H1 (cell line): ENCODE measurements around the gene GPR18. TPM values are rescaled to one million over a fixed set of nuclear protein-coding genes. Genes with fewer than 3 reads are reported as not detected.

Source experiments
- CTCF ChIA-PET: fragments of 300-600 bp; sonication (Branson Sonifier 250); formaldehyde crosslinking; loops from one replicate; lab custom pipeline; 2021; ENCODE audit not compliant: partially characterized antibody; lab: Charles Lee
- POLR2A ChIA-PET: fragments of 300-600 bp; sonication (Branson Sonifier 250); formaldehyde crosslinking; loops from one replicate; lab custom pipeline; 2021; ENCODE audit warnings: inconsistent platforms; ENCODE audit not compliant: partially characterized antibody; lab: Charles Lee
- DNase-seq, 2 experiments: peaks; one replicate each; pipeline versions ENCODE4 v3.0.0 to v3.0.0-alpha.2; 2010 to 2022; ENCODE audit warnings: low spot score in 2 of 2, low read depth in 1 of 2, mixed read lengths in 1 of 2
- FAIRE-seq: peaks from 2 replicates; lab custom pipeline; 2011; peaks lifted over from hg19 to GRCh38; lab: Jason Lieb, UNC
- H2AFZ ChIP-seq: 2 replicates; pipeline ENCODE4 v1.8.1; 2012; ENCODE audit warnings: low read length, inconsistent platforms
- H2AK5ac ChIP-seq: 2 replicates; pipeline ENCODE4 v1.6.1; 2013; ENCODE audit warnings: low read depth, low read length
- H2BK120ac ChIP-seq: replicated peaks from 2 replicates; pipeline ENCODE3; 2013; ENCODE audit warnings: low read depth, low read length, inconsistent platforms
- H2BK12ac ChIP-seq: 2 replicates; pipeline ENCODE4 v1.6.1; 2013; ENCODE audit warnings: low read depth, low read length
- H2BK15ac ChIP-seq: 2 replicates; pipeline ENCODE4 v1.6.1; 2013; ENCODE audit warnings: low read length
- H2BK20ac ChIP-seq: 2 replicates; pipeline ENCODE4 v1.6.1; 2013; ENCODE audit warnings: low read length
- H2BK5ac ChIP-seq: 2 replicates; pipeline ENCODE4 v1.6.1; 2013; ENCODE audit warnings: low read depth, low read length
- H3K14ac ChIP-seq: 2 replicates; pipeline ENCODE4 v1.6.1; 2013; ENCODE audit warnings: inconsistent platforms; ENCODE audit not compliant: insufficient read length
- H3K18ac ChIP-seq: 2 replicates; pipeline ENCODE4 v1.6.1; 2013; ENCODE audit warnings: low read length; ENCODE audit errors: extremely low read depth
- H3K23ac ChIP-seq: 2 replicates; pipeline ENCODE4 v1.6.1; 2013; ENCODE audit warnings: inconsistent platforms; ENCODE audit not compliant: insufficient read length
- H3K23me2 ChIP-seq: 2 replicates; pipeline ENCODE4 v1.6.1; 2013; ENCODE audit warnings: low read depth, low read length
- H3K27ac ChIP-seq: 2 replicates; pipeline ENCODE4 v1.6.1; 2011; ENCODE audit warnings: low read depth, low read length, inconsistent platforms
- H3K27me3 ChIP-seq, 4 experiments: replicated peaks in 1 of 4; 1 replicate in 1 of 4; 2 replicates in 3 of 4; pipeline versions ENCODE4 v1.6.1 to v1.8.1; 2011 to 2013; ENCODE audit warnings: low read length in 3 of 4, mild to moderate bottlenecking in 3 of 4, inconsistent platforms in 2 of 4, mixed read lengths in 2 of 4, moderate library complexity in 1 of 4; ENCODE audit not compliant: control insufficient read depth in 3 of 4, insufficient read depth in 3 of 4; ENCODE audit errors: extremely low read depth in 1 of 4
- H3K36me3 ChIP-seq, 4 experiments: 2 replicates each; pipeline versions ENCODE4 v1.6.1 to v1.8.1; 2011 to 2013; ENCODE audit warnings: mild to moderate bottlenecking in 4 of 4, low read length in 3 of 4, moderate library complexity in 2 of 4, control low read depth in 1 of 4, inconsistent platforms in 1 of 4; ENCODE audit not compliant: insufficient read depth in 4 of 4, control insufficient read depth in 2 of 4
- H3K4ac ChIP-seq: replicated peaks from 2 replicates; pipeline ENCODE3; 2013; ENCODE audit warnings: low read length, low read depth, mixed read lengths, inconsistent platforms; ENCODE audit not compliant: insufficient read length
- H3K4me1 ChIP-seq, 4 experiments: replicated peaks in 1 of 4; 1 replicate in 1 of 4; 2 replicates in 3 of 4; pipeline versions ENCODE4 v1.6.1 to v1.8.1; 2011 to 2013; ENCODE audit warnings: low read length in 3 of 4, inconsistent platforms in 2 of 4, mixed read lengths in 1 of 4; ENCODE audit not compliant: insufficient read depth in 4 of 4, control insufficient read depth in 3 of 4
- H3K4me2 ChIP-seq, 2 experiments: 2 replicates each; pipeline versions ENCODE4 v1.6.1 to v1.8.1; 2011 to 2013; ENCODE audit warnings: low read depth in 2 of 2, low read length in 2 of 2, control low read depth in 1 of 2, inconsistent platforms in 1 of 2, mild to moderate bottlenecking in 1 of 2; ENCODE audit not compliant: insufficient read depth in 1 of 2
- H3K4me3 ChIP-seq, 4 experiments: fragments of 200-600, 300-600 bp in 1 of 4; sonication (generic), shearing (Covaris generic), sonication (Bioruptor Twin) in 1 of 4; 2 replicates each; pipeline versions ENCODE4 v1.5.1 to v1.8.1; 2011 to 2016; ENCODE audit warnings: low read length in 4 of 4, low read depth in 3 of 4, control low read depth in 2 of 4, inconsistent platforms in 2 of 4, mild to moderate bottlenecking in 2 of 4, mixed read lengths in 1 of 4, moderate library complexity in 1 of 4; ENCODE audit not compliant: insufficient read depth in 2 of 4; ENCODE audit errors: extremely low read depth in 1 of 4
- H3K56ac ChIP-seq: replicated peaks from 2 replicates; pipeline ENCODE3; 2013; ENCODE audit warnings: low read depth, mild to moderate bottlenecking, mixed read lengths, low read length, inconsistent platforms; ENCODE audit not compliant: insufficient read length
- H3K79me1 ChIP-seq: 2 replicates; pipeline ENCODE4 v1.6.1; 2013; ENCODE audit warnings: low read depth, low read length, control low read depth
- H3K79me2 ChIP-seq, 2 experiments: 2 replicates each; pipeline versions ENCODE4 v1.6.1 to v1.8.1; 2012 to 2013; ENCODE audit warnings: low read length in 2 of 2, mild to moderate bottlenecking in 2 of 2, inconsistent platforms in 1 of 2; ENCODE audit not compliant: insufficient read depth in 2 of 2, control insufficient read depth in 1 of 2
- H3K9ac ChIP-seq, 4 experiments: replicated peaks in 1 of 4; 1 replicate in 1 of 4; 2 replicates in 3 of 4; pipeline versions ENCODE4 v1.6.1 to v1.8.1; 2011 to 2013; ENCODE audit warnings: low read depth in 3 of 4, low read length in 3 of 4, control low read depth in 2 of 4, mild to moderate bottlenecking in 2 of 4, moderate library complexity in 2 of 4, inconsistent platforms in 1 of 4; ENCODE audit errors: extremely low read depth in 1 of 4
- H3K9me3 ChIP-seq, 2 experiments: 2 replicates each; pipeline versions ENCODE4 v1.6.1 to v1.8.1; 2012 to 2013; ENCODE audit warnings: mild to moderate bottlenecking in 2 of 2, moderate library complexity in 2 of 2, control low read depth in 1 of 2, inconsistent platforms in 1 of 2, low read depth in 1 of 2, low read length in 1 of 2, mixed read lengths in 1 of 2; ENCODE audit not compliant: insufficient read depth in 2 of 2
- H4K20me1 ChIP-seq, 2 experiments: replicated peaks in 1 of 2; 2 replicates each; pipeline versions ENCODE3 to v1.8.1; 2011 to 2013; ENCODE audit warnings: inconsistent platforms in 2 of 2, low read length in 2 of 2, mild to moderate bottlenecking in 1 of 2; ENCODE audit not compliant: insufficient read depth in 2 of 2, control insufficient read depth in 1 of 2
- H4K5ac ChIP-seq: 2 replicates; pipeline ENCODE4 v1.6.1; 2013; ENCODE audit warnings: low read length, low read depth, mixed read lengths, inconsistent platforms; ENCODE audit not compliant: insufficient read length
- H4K8ac ChIP-seq: 2 replicates; pipeline ENCODE4 v1.8.0; 2013; ENCODE audit warnings: mild to moderate bottlenecking, moderate library complexity, low read length, inconsistent platforms; ENCODE audit not compliant: insufficient read depth; ENCODE audit errors: extremely low read depth
- H4K91ac ChIP-seq: replicated peaks from 2 replicates; pipeline ENCODE3; 2013; ENCODE audit warnings: low read length, mixed read lengths, inconsistent platforms; ENCODE audit not compliant: insufficient read length
- GTF2F1 ChIP-seq: IDR thresholded peaks from 2 replicates; pipeline ENCODE4 v1.6.1; 2012; ENCODE audit warnings: low read depth, low read length, improper control_type of control experiment, borderline replicate concordance
- NANOG ChIP-seq: IDR thresholded peaks from 2 replicates; pipeline ENCODE4 v1.6.1; 2011; ENCODE audit warnings: low read length, low read depth, mild to moderate bottlenecking, inconsistent platforms; ENCODE audit not compliant: insufficient read depth, poor library complexity, severe bottlenecking
- SAP30 ChIP-seq: fragments of 300-600 bp; sonication (generic); IDR thresholded peaks from 2 replicates; pipeline ENCODE4 v1.7.1; 2012; ENCODE audit warnings: low read length, moderate library complexity, mild to moderate bottlenecking, inconsistent platforms; ENCODE audit not compliant: insufficient read depth, insufficient replicate concordance
- SP4 ChIP-seq: IDR thresholded peaks from 2 replicates; pipeline ENCODE4 v1.6.1; 2012; ENCODE audit warnings: low read length, inconsistent platforms
- WGBS, 2 experiments: shearing (Covaris generic) in 1 of 2; methylation state at CpG; one replicate each; pipeline versions ENCODE4 v1.1.6 to v1.1.7; 2013 to 2015; ENCODE audit warnings: low lambda C conversion rate in 2 of 2, mixed read lengths in 2 of 2, inconsistent platforms in 1 of 2, low coverage in 1 of 2, missing lambda C conversion rate in 1 of 2; ENCODE audit not compliant: insufficient replicate concordance in 2 of 2, insufficient coverage in 1 of 2, insufficient read length in 1 of 2; ENCODE audit errors: extremely low coverage in 1 of 2, missing lambda C conversion rate in 1 of 2; 5-methylcytosine and 5-hydroxymethylcytosine counted together
- polyA plus RNA-seq, 7 experiments: library from polyadenylated mRNA; depleted of rRNA in 3 of 7; stranded (reverse) in 5 of 7; unstranded in 2 of 7; fragments of >200 nt in 5 of 7; fragments of 200-250 nt in 2 of 7; gene quantifications; 1 replicate in 5 of 7; 2 replicates in 1 of 7; 4 replicates in 1 of 7; pipeline versions ENCODE4 v1.2.1 to v1.2.3, GENCODE V29; 2011 to 2013; ENCODE audit warnings: missing spikeins in 2 of 7, mixed read lengths in 2 of 7
- total RNA-seq: library from RNA; stranded (reverse); fragmentation: NEBNext Ultra II Directional; extraction: Animal tissue kit (Norgen Biotek cat#: 25700); gene quantifications from 2 replicates; pipeline ENCODE4 v1.2.1, GENCODE V29; 2021

The GPR18 gene
- total and polyA plus RNA-seq, 2 of the 8 experiments (the other 6 are each of a cell fraction or from before 2014, with no cell fraction given): not detected

DNA sequence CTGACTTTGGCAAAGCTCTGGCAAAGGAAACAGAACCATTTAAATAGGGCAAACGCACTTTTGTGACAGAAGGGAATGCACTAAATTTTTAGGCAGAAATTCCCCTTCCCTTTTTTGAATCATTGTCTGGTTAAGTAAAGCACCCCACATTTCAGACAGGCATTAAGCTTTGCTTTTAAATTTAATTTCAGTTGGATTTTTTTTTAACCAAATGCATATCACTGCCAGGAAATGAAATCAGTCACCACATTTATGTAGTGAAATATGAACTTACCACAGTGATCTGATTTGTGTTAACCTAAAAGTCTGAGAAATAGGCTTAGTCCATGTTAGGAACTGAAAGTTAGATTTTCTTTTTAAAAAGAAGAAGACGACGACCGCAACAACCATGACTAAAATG is 38.2 kb upstream of the GPR18 start:
- H3K4me3 ChIP-seq: no peak overlapping the region
- POLR2A ChIA-PET: no interaction called here
- H3K14ac ChIP-seq: no peak overlapping the region
- H3K79me1 ChIP-seq: 0 out of 2 replicates have a peak, but pooled peaks cover 2% of the 10 kb centered on the region
- no peaks in the 10 kb centered on the region for H3K79me2 ChIP-seq
- no peak overlapping the region for H3K23ac ChIP-seq
- H2BK5ac ChIP-seq: no peak overlapping the region
- WGBS, 2 experiments: 89% methylated on average over 4 of the region's 4 CpGs; no CpG with 5 or more reads in 1 of the 2 experiments
- H3K18ac ChIP-seq: no peak overlapping the region
- H2AFZ ChIP-seq: no peak overlapping the region
- H3K27ac ChIP-seq: no peak overlapping the region
- H3K23me2 ChIP-seq: no peaks in the 10 kb centered on the region
- no peak overlapping the region for H3K9ac ChIP-seq
- no peak overlapping the region for H2BK12ac ChIP-seq
- FAIRE-seq: no peak
- no peak for TF ChIP-seq NANOG
- TF ChIP-seq SAP30: no peak
- no peak for TF ChIP-seq GTF2F1
- no peak for TF ChIP-seq SP4
- H3K9me3 ChIP-seq: no peaks in the 10 kb centered on the region
- no peak overlapping the region for H3K4ac ChIP-seq
- no peak overlapping the region for H2BK120ac ChIP-seq
- no peak overlapping the region for H2BK15ac ChIP-seq
- no peak for DNase-seq
- H4K91ac ChIP-seq: no peak overlapping the region
- H4K8ac ChIP-seq: no peak overlapping the region
- H3K4me1 ChIP-seq: no peaks in the 10 kb centered on the region; a peak in 1 of 7 replicates
- no peak overlapping the region for H2AK5ac ChIP-seq
- H4K5ac ChIP-seq: no peak overlapping the region
- peaks cover 0 to 1% of the 10 kb centered on the region in 2 experiments for H4K20me1 ChIP-seq
- no peaks in the 10 kb centered on the region for H3K36me3 ChIP-seq
- CTCF ChIA-PET: interaction anchor here (0.7 to 2.2 kb wide), 4 partner anchors 10 to 141 kb away, joined by 3 to 8 read pairs (median 4); no protein-coding TSS in a partner anchor
- no peaks in the 10 kb centered on the region for H3K27me3 ChIP-seq
- no peak overlapping the region for H3K56ac ChIP-seq
- H3K4me2 ChIP-seq: no peak overlapping the region
- H2BK20ac ChIP-seq: no peak overlapping the region
